HG03354 (cell line): Measurements from ENCODE around the gene PHYKPL.
A peak's percentile ranks its signal among the peaks of the same experiment; 100 is the strongest.

Experiments used
- ATAC-seq: cut with Tn5 transposase; IDR thresholded peaks from one replicate; pipeline ENCODE4 v1.9.1; 2021; ENCODE audit warnings: mild to moderate bottlenecking; ENCODE audit not compliant: unreplicated experiment, poor library complexity, severe bottlenecking

The PHYKPL gene

GRCh38 chr5:178196986-178197385 lies 35.6 kb downstream of the PHYKPL start:
- no peak for ATAC-seq

GRCh38 chr5:178196281-178196812 lies 36.3 kb downstream of the PHYKPL start:
- ATAC-seq: no peak

- ATAC-seq: no peak
These were observed 38.6 kb downstream of the PHYKPL start for GRCh38 chr5:178194026-178194425.

DNA sequence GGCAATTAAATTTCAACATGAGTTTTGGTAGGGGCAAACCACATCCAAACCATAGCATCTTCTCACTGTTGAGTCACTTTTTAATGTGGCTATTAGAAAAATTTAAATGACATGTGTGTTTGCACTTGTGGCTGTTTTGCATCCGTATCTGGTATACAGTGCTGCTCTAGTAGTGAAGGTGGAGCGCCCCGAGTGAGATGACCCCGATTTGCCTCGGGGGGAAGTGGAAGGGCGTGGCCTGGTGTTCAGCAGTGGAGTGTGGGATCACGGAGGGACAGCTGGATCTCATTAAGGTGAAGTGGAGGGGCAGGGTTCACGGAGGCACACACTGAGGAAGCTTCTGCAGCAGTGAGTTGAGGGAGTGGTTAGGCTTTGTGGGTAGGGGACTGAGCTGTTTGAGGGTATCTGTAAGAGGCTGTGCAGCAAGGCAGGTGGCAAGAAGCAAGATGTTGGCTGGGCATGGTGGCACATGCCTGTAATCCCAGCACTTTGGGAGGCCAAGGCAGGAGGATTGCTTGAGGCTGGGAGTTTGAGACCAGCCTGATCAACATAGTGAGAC lies 39.3 kb downstream of the PHYKPL start:
- ATAC-seq: no peak

DNA sequence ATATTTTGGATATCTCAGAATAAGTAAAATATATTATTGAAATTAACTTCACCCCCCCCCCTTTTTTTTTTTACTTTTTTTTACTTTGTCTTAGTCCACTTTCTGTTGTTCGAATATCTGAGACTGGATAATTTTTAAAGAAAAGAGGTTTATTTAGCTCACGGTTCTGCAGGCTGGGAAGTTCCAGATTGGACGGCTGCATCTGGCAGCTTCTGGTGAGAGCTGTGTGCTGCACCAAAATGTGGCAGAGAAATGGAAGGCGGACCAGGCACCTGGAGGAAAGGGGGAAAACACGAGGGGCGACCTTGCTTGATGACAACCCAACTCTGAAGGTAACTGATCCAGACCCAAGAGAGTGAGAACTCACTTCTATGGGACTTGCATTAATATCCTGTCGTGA lies 39.8 kb downstream of the PHYKPL start:
- ATAC-seq: no peak

DNA sequence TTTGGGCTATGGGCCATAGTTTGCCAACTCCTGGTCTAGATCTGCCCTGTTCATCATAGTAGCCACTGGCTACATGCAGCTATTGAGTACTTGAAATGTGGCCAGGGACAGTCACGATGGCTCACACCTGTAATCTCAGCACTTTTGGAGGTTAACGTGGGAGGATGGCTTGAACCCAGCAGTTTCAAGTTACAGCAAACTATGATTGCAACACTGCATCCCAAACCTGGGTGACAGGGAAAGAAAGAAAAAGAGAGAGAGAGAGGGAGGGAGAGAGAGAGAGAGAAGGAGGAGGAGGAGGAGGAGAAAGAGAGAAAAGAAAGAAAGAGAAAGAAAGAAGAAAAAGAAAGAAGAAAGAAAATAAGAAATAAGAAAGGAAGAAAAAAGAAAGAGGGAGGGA lies 40.4 kb downstream of the PHYKPL start:
- no peak for ATAC-seq

- ATAC-seq: no peak
These were observed 40.9 kb downstream of the PHYKPL start for GRCh38 chr5:178191661-178192060.

DNA sequence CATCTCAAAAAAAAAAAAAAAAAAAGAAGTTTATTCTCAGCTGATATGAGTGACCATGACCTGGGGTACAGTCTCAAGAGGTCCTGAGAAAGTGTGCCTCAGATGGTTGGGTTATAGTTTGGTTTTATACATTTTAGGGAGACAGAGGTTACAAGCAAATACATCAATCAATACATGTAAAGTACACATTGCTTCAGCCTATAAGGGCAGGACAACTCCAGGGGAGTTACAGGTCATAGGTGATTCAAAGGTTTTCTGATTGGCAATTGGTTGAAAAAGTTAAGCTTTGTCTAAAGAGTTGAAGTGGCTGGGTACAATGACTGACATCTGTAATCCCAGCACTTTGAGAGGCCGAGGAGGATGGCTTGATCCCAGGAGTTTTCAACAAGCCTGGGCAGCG lies 43.2 kb downstream of the PHYKPL start:
- ATAC-seq: no peak

- ATAC-seq: no peak
These were observed 45.6 kb downstream of the PHYKPL start, which contains the start of gene GMCL2 for GRCh38 chr5:178187014-178187413. GMCL2 (minus strand) TSS chr5:178187371; CDS start chr5:178187299, 72 bp downstream.

GRCh38 chr5:178186427-178186826 lies 46.2 kb downstream of the PHYKPL start:
- no peak for ATAC-seq

DNA sequence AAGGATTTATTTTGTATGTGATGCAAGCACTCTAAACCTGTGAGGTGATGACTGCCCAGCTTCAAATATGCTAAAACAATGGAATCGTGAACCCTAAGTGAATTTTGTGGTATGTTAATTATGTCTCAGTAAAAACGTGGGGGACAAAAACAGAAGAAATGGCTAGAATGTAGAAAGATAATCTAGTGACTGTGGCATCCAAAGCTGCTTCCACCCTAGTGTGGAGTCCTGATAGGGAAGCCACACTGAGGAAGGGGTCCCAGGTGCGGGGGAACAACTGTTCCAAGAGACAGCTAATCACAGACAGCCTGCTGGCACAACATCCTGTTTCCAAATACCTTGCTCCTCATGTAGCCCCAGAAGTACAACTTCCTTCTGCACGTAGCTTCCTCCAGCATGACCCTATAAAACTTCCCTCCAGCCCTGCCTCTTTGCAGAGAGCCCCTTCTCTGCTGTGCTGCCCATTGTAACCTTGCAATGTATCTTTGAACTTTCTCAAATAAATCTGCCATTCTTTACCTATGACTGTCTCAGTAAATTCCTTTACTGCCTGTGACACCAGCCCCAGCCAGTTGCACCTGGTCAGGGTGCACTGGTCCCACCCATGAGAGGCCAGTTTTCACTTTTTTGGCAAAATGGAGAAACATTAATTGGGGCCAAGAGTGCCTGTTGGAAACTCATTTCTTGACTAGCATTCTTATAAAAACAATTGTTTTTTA lies 50.3 kb downstream of the PHYKPL start:
- ATAC-seq: no peak

DNA sequence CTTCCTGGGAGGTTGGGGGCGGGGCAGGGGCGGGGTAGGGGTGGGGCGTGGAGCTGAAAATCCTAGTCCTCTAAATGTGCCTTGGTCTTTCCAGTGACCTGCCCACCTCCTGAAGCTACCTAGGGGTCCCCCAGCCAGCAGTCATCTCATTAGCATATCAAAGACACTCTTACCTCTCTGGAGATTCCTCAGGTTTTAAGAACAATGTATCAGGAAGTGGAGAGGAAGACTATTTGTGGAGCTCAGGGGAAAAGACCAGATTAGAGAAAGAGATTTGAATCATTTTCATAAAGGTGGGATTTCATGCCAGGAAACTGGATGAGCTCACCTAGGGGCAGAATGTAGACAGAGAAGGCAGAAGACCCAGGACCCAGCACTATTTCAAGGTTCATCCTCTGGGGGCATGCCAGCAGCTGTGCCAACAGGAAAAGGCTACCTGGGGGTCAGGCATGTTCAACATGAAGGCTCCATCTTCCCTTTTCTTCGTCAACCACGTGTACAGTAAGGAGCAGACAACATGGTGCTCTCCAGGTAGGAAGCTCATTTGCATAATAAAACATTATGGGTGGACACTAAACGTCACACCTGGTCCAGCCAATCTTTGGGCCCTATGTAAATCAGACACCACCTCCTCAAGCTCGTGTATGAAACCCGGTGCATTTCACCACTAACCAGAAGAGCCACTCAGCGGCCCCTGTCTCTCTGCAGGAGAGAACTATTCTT lies 52.3 kb downstream of the PHYKPL start:
- no peak for ATAC-seq

DNA sequence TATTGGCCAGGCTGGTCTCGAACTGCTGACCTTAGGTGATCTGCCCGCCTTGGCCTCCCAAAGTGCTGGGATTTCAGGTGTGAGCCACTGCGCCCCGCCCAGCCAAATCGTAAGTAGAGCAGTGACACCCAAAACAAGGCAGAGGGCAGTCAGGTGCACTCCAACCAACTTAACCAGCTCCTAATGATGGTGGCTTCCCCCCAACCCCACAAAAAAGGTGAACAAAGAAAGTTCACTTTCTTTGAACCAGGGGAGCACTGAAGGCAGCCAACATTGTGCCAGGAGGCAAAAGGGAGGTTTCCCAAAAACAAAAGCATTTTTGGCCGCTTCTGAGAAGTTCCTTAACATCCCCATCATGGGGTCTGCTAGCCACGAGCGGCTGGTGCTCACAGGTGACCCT lies 55.0 kb downstream of the PHYKPL start:
- no peak for ATAC-seq

GRCh38 chr5:178176791-178177190 lies 55.8 kb downstream of the PHYKPL start:
- no peak for ATAC-seq

GRCh38 chr5:178174456-178174855 lies 58.1 kb downstream of the PHYKPL start:
- ATAC-seq: no peak

- no peak for ATAC-seq
These were observed 62.1 kb downstream of the PHYKPL start for GRCh38 chr5:178170455-178170854.

DNA sequence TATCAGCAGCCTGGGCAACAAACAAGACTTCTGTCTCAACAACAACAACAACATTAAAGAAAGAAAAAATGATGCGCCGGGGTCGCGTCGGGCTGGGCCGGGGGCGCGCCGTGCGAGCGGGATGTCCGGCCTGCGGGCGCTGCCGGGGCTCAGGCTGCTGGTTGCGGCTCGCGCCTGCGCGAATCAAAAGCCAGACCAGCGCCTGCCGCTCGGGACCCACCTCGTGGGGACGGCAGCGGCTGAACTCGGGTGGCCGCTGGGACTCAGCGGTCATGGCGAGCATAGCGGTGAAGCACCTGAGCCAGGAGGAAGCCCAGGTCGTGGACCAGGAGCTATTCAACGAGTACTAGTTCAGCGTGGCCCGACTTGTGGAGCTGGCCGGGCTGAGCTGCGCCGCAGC lies 67.0 kb downstream of the PHYKPL start:
- ATAC-seq: no peak

- ATAC-seq: peak; percentile 95
These were observed 68.5 kb downstream of the PHYKPL start for GRCh38 chr5:178163772-178164735.

DNA sequence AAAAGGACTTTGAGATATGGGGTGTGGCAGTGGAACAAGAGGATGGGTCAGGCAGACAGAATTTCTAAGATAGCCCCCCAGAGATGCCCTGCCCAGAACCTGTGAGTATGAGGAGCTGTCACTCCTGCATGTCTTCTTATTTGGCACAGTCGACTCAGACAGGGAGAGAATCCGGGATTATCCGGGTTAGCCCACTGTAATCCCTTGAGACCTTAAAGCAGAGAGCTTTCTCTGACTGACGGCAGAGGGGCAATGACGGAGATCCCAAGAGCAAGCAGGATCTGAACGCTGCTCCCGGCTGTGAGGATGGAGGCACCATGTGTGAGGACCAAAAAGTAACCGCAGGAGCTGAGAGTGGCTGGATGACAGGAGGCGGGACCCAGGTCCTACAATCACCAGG lies 70.1 kb downstream of the PHYKPL start:
- no peak for ATAC-seq

- ATAC-seq: no peak
These were observed 72.4 kb downstream of the PHYKPL start for GRCh38 chr5:178160176-178160575.
